ENCODE results near the gene LHFPL6.

GRCh38 chr13:39410096-39410901, 192.7 kb downstream of the LHFPL6 start:
- TF ChIP-seq CTCF (IDR thresholded peaks at IDR 0.05; ENCODE audit: low read length) (no peak), EZH2 (IDR thresholded peaks at IDR 0.05; ENCODE audit: borderline replicate concordance, low read length) (no peak)

Data from OCI-LY1 (cell line).